ENCODE results near the gene KHSRP.

GRCh38 chr19:6453951-6454565 is 29.4 kb upstream of the KHSRP start:
- TF ChIP-seq CTCF (IDR thresholded peaks at IDR 0.05) (no peak), POLR2A (IDR thresholded peaks at IDR 0.05) (no peak), EP300 (IDR thresholded peaks at IDR 0.05) (no peak)

Measured in tibial nerve (tissue), 4 donors.